KMS-11 (cell line): ENCODE measurements around the gene TRIM62.

ENCODE experiments used
- H2AFZ ChIP-seq: fragments of 200-600 bp; sonication (generic); 2 replicates; pipeline ENCODE4 v1.6.1; 2016; ENCODE audit warnings: antibody characterized with exemption, mixed run types, low read depth
- H3K27ac ChIP-seq: fragments of 200-600 bp; sonication (generic); 2 replicates; pipeline ENCODE4 v1.6.1; 2016; ENCODE audit warnings: mild to moderate bottlenecking, mixed run types
- H3K27me3 ChIP-seq: fragments of 200-600 bp; sonication (generic); 2 replicates; pipeline ENCODE4 v1.6.1; 2017; ENCODE audit warnings: mild to moderate bottlenecking, low read depth, mixed run types, moderate library complexity; ENCODE audit not compliant: insufficient read depth
- H3K36me3 ChIP-seq: fragments of 200-600 bp; sonication (generic); 2 replicates; pipeline ENCODE4 v1.6.1; 2017; ENCODE audit warnings: mild to moderate bottlenecking, mixed run types; ENCODE audit not compliant: insufficient read depth
- H3K4me1 ChIP-seq: fragments of 200-600 bp; sonication (generic); 2 replicates; pipeline ENCODE4 v1.6.1; 2016; ENCODE audit warnings: mild to moderate bottlenecking, low read depth, mixed run types; ENCODE audit not compliant: poor library complexity, severe bottlenecking
- H3K4me2 ChIP-seq: fragments of 200-600 bp; sonication (generic); 2 replicates; pipeline ENCODE4 v1.7.0; 2016; ENCODE audit warnings: mild to moderate bottlenecking, mixed run types
- H3K4me3 ChIP-seq: fragments of 200-600 bp; sonication (generic); IDR thresholded peaks from 2 replicates; pipeline ENCODE4 v1.6.1; 2017; ENCODE audit warnings: low read depth, low read length, mixed read lengths; ENCODE audit not compliant: insufficient read depth
- H3K79me2 ChIP-seq: fragments of 200-600 bp; sonication (generic); 2 replicates; pipeline ENCODE4 v1.6.1; 2016; ENCODE audit warnings: low read depth, mixed run types; ENCODE audit not compliant: insufficient read depth
- H3K9ac ChIP-seq: fragments of 200-600 bp; sonication (generic); 2 replicates; pipeline ENCODE4 v1.6.1; 2016; ENCODE audit warnings: mild to moderate bottlenecking, mixed run types
- H4K20me1 ChIP-seq: fragments of 200-600 bp; sonication (generic); 2 replicates; pipeline ENCODE4 v1.6.1; 2016; ENCODE audit warnings: mild to moderate bottlenecking, mixed run types; ENCODE audit not compliant: insufficient read depth
- CTCF ChIP-seq: fragments of 200-600 bp; sonication (generic); conservative IDR thresholded peaks from 2 replicates; pipeline ENCODE4 v1.6.1; 2017; ENCODE audit warnings: low read depth, mild to moderate bottlenecking, antibody characterized with exemption, low read length, moderate library complexity, mixed read lengths

TRIM62 gene

DNA sequence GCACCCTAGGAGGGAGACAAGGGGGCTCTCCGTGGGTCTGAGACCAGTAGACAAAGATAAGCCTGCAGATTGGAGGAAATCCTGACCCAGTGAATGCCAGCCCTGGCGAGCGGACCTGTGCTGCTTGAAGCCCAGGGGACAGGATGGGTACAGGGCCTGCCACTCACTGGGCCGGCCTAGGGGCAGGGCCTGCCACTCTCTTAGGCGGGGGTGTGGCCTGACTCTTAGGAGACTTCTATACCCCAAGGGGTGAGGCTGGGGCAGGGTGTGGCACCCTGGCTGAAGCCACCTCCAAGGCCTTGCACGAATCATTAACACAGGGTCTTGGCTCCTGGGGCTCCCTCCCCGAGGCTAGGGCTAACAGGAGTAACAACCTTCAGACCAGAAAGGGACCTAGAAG lies 30.7 kb downstream of the TRIM62 start:
- no peak for TF ChIP-seq CTCF
- no peak overlapping the region for H2AFZ ChIP-seq
- H3K27ac ChIP-seq = no peak overlapping the region
- no peak overlapping the region for H3K4me3 ChIP-seq
- H3K79me2 ChIP-seq = no peaks in the 10 kb centered on the region
- no peaks in the 10 kb centered on the region for H3K27me3 ChIP-seq
- no peaks in the 10 kb centered on the region for H3K36me3 ChIP-seq
- no peaks in the 10 kb centered on the region for H4K20me1 ChIP-seq
- no peak overlapping the region for H3K9ac ChIP-seq
- no peaks in the 10 kb centered on the region for H3K4me1 ChIP-seq
- no peak overlapping the region for H3K4me2 ChIP-seq

GRCh38 chr1:33150522-33150921 lies 31.3 kb downstream of the TRIM62 start:
- no peak overlapping the region for H3K4me2 ChIP-seq

GRCh38 chr1:33149453-33150190 lies 32.2 kb downstream of the TRIM62 start:
- Histone ChIP-seq H2AFZ (no peak overlapping the region), H3K4me2 (no peak overlapping the region), H3K4me1 (no peaks in the 10 kb centered on the region), H3K27me3 (no peaks in the 10 kb centered on the region), H4K20me1 (no peaks in the 10 kb centered on the region), H3K27ac (no peak overlapping the region), H3K36me3 (no peaks in the 10 kb centered on the region), H3K4me3 (no peak overlapping the region), H3K9ac (no peak overlapping the region), H3K79me2 (no peaks in the 10 kb centered on the region)
- no peak for TF ChIP-seq CTCF

More at GRCh38 chr1:33150522-33150921, 31.3 kb downstream of the TRIM62 start:
- Histone ChIP-seq H3K27ac (no peak overlapping the region), H3K36me3 (no peaks in the 10 kb centered on the region), H3K79me2 (no peaks in the 10 kb centered on the region), H3K27me3 (no peaks in the 10 kb centered on the region), H2AFZ (no peak overlapping the region), H3K4me1 (no peaks in the 10 kb centered on the region), H3K4me3 (no peak overlapping the region), H4K20me1 (no peaks in the 10 kb centered on the region), H3K9ac (no peak overlapping the region)
- no peak for TF ChIP-seq CTCF

DNA sequence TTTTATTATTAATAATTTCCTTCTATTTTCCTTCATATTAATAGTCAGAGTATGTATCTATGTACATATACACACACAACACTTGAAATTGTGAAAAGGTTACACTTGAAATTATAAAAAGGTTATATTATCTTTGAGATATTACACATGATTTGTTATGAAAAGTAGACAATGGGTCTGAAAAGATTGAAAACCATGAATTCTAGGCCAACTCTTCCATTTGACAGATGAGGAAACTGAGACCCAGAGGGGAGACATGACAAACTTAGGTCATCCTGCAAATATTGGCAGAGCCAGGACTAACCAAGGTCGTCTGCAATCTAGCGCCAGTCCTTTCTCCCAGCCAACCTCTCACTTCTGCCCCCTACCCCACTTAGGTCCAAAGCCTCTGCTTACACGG lies 33.2 kb downstream of the TRIM62 start:
- TF ChIP-seq CTCF = no peak
- Histone ChIP-seq H3K9ac (no peak overlapping the region), H4K20me1 (no peaks in the 10 kb centered on the region), H3K4me3 (no peak overlapping the region), H3K36me3 (no peaks in the 10 kb centered on the region), H3K4me1 (no peaks in the 10 kb centered on the region), H2AFZ (no peak overlapping the region), H3K79me2 (no peaks in the 10 kb centered on the region), H3K4me2 (no peak overlapping the region), H3K27me3 (no peaks in the 10 kb centered on the region), H3K27ac (no peak overlapping the region)
